ENCODE measurements around the gene GNB1. TPM values are rescaled to one million over a fixed set of nuclear protein-coding genes. Genes with fewer than 3 reads are reported as not detected.
"Not testable (repeated sequence)": the region's sequence is repeated elsewhere in the genome, so short reads cannot be mapped to it uniquely, and the experiment has no call there.

The GNB1 gene
- total RNA-seq, result 61.6 TPM

- Histone ChIP-seq H3K4me3 (ENCODE audit: low read length in 3 of 3) (peak within 1 kb of the TSS; percentile 69 to 87 (median 86)), H3K9me3 (ENCODE audit: control insufficient read depth in 3 of 3, low read length in 3 of 3) (no peaks in the 10 kb centered on the region), H3K27me3 (ENCODE audit: control insufficient read depth in 3 of 3, insufficient read depth in 3 of 3, low read length in 3 of 3) (peaks cover 1 to 8% (median 7%) of the 10 kb centered on the region in 3 donors), H3K27ac (ENCODE audit: low read depth, low read length) (peak within 1 kb of the TSS; percentile 76), H3K9ac (ENCODE audit: low read depth in 1 of 3, low read length in 3 of 3) (peak within 1 kb of the TSS; percentile 80 to 93 (median 81)), H3K4me1 (ENCODE audit: control insufficient read depth in 3 of 3, insufficient read depth in 3 of 3, low read length in 3 of 3) (peaks cover 49 to 56% (median 50%) of the 10 kb centered on the region in 3 donors), H3K36me3 (ENCODE audit: control insufficient read depth in 3 of 3, insufficient read depth in 3 of 3, low read length in 3 of 3) (no peaks in the 10 kb centered on the region)
Measured at GRCh38 chr1:1890506-1891348, at the start of gene GNB1. TSS of gene GNB1 (minus strand) at chr1:1891087. CDS start at chr1:1825453, 65,634 bp downstream.

- Histone ChIP-seq H3K4me1 (ENCODE audit: control insufficient read depth in 3 of 3, insufficient read depth in 3 of 3, low read length in 3 of 3) (peaks cover 3 to 7% (median 3%) of the 10 kb centered on the region in 3 donors), H3K9me3 (ENCODE audit: control insufficient read depth in 3 of 3, low read length in 3 of 3) (no peaks in the 10 kb centered on the region), H3K27ac (ENCODE audit: low read depth, low read length) (no peak overlapping the region), H3K36me3 (ENCODE audit: control insufficient read depth in 3 of 3, insufficient read depth in 3 of 3, low read length in 3 of 3) (no peaks in the 10 kb centered on the region), H3K27me3 (ENCODE audit: control insufficient read depth in 3 of 3, insufficient read depth in 3 of 3, low read length in 3 of 3) (peaks cover 46 to 63% (median 51%) of the 10 kb centered on the region in 3 donors), H3K9ac (ENCODE audit: low read depth in 1 of 3, low read length in 3 of 3) (no peak overlapping the region), H3K4me3 (ENCODE audit: low read length in 3 of 3) (no peak overlapping the region)
Measured at GRCh38 chr1:1940123-1940425, 49.2 kb upstream of the GNB1 start.

GRCh38 chr1:1939296-1940122, 48.6 kb upstream of the GNB1 start:
- H3K9ac ChIP-seq (ENCODE audit: low read depth in 1 of 3, low read length in 3 of 3), result no peak overlapping the region
- peaks cover 3 to 7% (median 3%) of the 10 kb centered on the region in 3 donors for H3K4me1 ChIP-seq (ENCODE audit: control insufficient read depth in 3 of 3, insufficient read depth in 3 of 3, low read length in 3 of 3)
- no peaks in the 10 kb centered on the region for H3K36me3 ChIP-seq (ENCODE audit: control insufficient read depth in 3 of 3, insufficient read depth in 3 of 3, low read length in 3 of 3)
- no peak overlapping the region for H3K4me3 ChIP-seq (ENCODE audit: low read length in 3 of 3)
- peaks cover 48 to 64% (median 54%) of the 10 kb centered on the region in 3 donors for H3K27me3 ChIP-seq (ENCODE audit: control insufficient read depth in 3 of 3, insufficient read depth in 3 of 3, low read length in 3 of 3)
- H3K9me3 ChIP-seq (ENCODE audit: control insufficient read depth in 3 of 3, low read length in 3 of 3), result no peaks in the 10 kb centered on the region
- no peak overlapping the region for H3K27ac ChIP-seq (ENCODE audit: low read depth, low read length)

GRCh38 chr1:1938613-1939295, 47.9 kb upstream of the GNB1 start:
- Histone ChIP-seq H3K27ac (ENCODE audit: low read depth, low read length) (no peak overlapping the region), H3K4me1 (ENCODE audit: control insufficient read depth in 3 of 3, insufficient read depth in 3 of 3, low read length in 3 of 3) (peaks cover 0 to under 1% (median 0%) of the 10 kb centered on the region in 3 donors), H3K4me3 (ENCODE audit: low read length in 3 of 3) (no peak overlapping the region), H3K36me3 (ENCODE audit: control insufficient read depth in 3 of 3, insufficient read depth in 3 of 3, low read length in 3 of 3) (no peaks in the 10 kb centered on the region), H3K27me3 (ENCODE audit: control insufficient read depth in 3 of 3, insufficient read depth in 3 of 3, low read length in 3 of 3) (peaks cover 46 to 63% (median 49%) of the 10 kb centered on the region in 3 donors), H3K9me3 (ENCODE audit: control insufficient read depth in 3 of 3, low read length in 3 of 3) (no peaks in the 10 kb centered on the region), H3K9ac (ENCODE audit: low read depth in 1 of 3, low read length in 3 of 3) (no peak overlapping the region)

GRCh38 chr1:1938276-1938573, 47.3 kb upstream of the GNB1 start:
- no peaks in the 10 kb centered on the region for H3K36me3 ChIP-seq (ENCODE audit: control insufficient read depth in 3 of 3, insufficient read depth in 3 of 3, low read length in 3 of 3)

GRCh38 chr1:1937549-1938275, 46.8 kb upstream of the GNB1 start:
- H3K27ac ChIP-seq (ENCODE audit: low read depth, low read length), result no peak overlapping the region
- H3K36me3 ChIP-seq (ENCODE audit: control insufficient read depth in 3 of 3, insufficient read depth in 3 of 3, low read length in 3 of 3), result no peaks in the 10 kb centered on the region
- H3K4me3 ChIP-seq (ENCODE audit: low read length in 3 of 3), result no peak overlapping the region
- no peak overlapping the region for H3K9ac ChIP-seq (ENCODE audit: low read depth in 1 of 3, low read length in 3 of 3)
- H3K27me3 ChIP-seq (ENCODE audit: control insufficient read depth in 3 of 3, insufficient read depth in 3 of 3, low read length in 3 of 3), result peaks cover 38 to 57% (median 46%) of the 10 kb centered on the region in 3 donors
- H3K4me1 ChIP-seq (ENCODE audit: control insufficient read depth in 3 of 3, insufficient read depth in 3 of 3, low read length in 3 of 3), result no peaks in the 10 kb centered on the region
- no peaks in the 10 kb centered on the region for H3K9me3 ChIP-seq (ENCODE audit: control insufficient read depth in 3 of 3, low read length in 3 of 3)

More at GRCh38 chr1:1938276-1938573, 47.3 kb upstream of the GNB1 start:
- Histone ChIP-seq H3K9me3 (ENCODE audit: control insufficient read depth in 3 of 3, low read length in 3 of 3) (no peaks in the 10 kb centered on the region), H3K27ac (ENCODE audit: low read depth, low read length) (no peak overlapping the region), H3K4me3 (ENCODE audit: low read length in 3 of 3) (no peak overlapping the region), H3K9ac (ENCODE audit: low read depth in 1 of 3, low read length in 3 of 3) (no peak overlapping the region), H3K4me1 (ENCODE audit: control insufficient read depth in 3 of 3, insufficient read depth in 3 of 3, low read length in 3 of 3) (no peaks in the 10 kb centered on the region), H3K27me3 (ENCODE audit: control insufficient read depth in 3 of 3, insufficient read depth in 3 of 3, low read length in 3 of 3) (peaks cover 44 to 62% (median 46%) of the 10 kb centered on the region in 3 donors)

- peaks cover 32 to 53% (median 42%) of the 10 kb centered on the region in 3 donors for H3K27me3 ChIP-seq (ENCODE audit: control insufficient read depth in 3 of 3, insufficient read depth in 3 of 3, low read length in 3 of 3)
- H3K4me3 ChIP-seq (ENCODE audit: low read length in 3 of 3), result no peak overlapping the region
- no peaks in the 10 kb centered on the region for H3K36me3 ChIP-seq (ENCODE audit: control insufficient read depth in 3 of 3, insufficient read depth in 3 of 3, low read length in 3 of 3)
- H3K9me3 ChIP-seq (ENCODE audit: control insufficient read depth in 3 of 3, low read length in 3 of 3), result no peaks in the 10 kb centered on the region
- H3K9ac ChIP-seq (ENCODE audit: low read depth in 1 of 3, low read length in 3 of 3), result no peak overlapping the region
- H3K27ac ChIP-seq (ENCODE audit: low read depth, low read length), result no peak overlapping the region
- H3K4me1 ChIP-seq (ENCODE audit: control insufficient read depth in 3 of 3, insufficient read depth in 3 of 3, low read length in 3 of 3), result no peaks in the 10 kb centered on the region
Measured at GRCh38 chr1:1937061-1937460, 46.2 kb upstream of the GNB1 start.

GRCh38 chr1:1934848-1935247, 44.0 kb upstream of the GNB1 start:
- H3K27ac ChIP-seq (ENCODE audit: low read depth, low read length); H3K9me3 ChIP-seq (ENCODE audit: control insufficient read depth in 3 of 3, low read length in 3 of 3); H3K9ac ChIP-seq (ENCODE audit: low read depth in 1 of 3, low read length in 3 of 3); H3K4me1 ChIP-seq (ENCODE audit: control insufficient read depth in 3 of 3, insufficient read depth in 3 of 3, low read length in 3 of 3); H3K36me3 ChIP-seq (ENCODE audit: control insufficient read depth in 3 of 3, insufficient read depth in 3 of 3, low read length in 3 of 3); H3K4me3 ChIP-seq (ENCODE audit: low read length in 3 of 3): not testable (repeated sequence)
- peaks cover 23 to 39% (median 31%) of the 10 kb centered on the region in 3 donors for H3K27me3 ChIP-seq (ENCODE audit: control insufficient read depth in 3 of 3, insufficient read depth in 3 of 3, low read length in 3 of 3)

- Histone ChIP-seq H3K9ac (ENCODE audit: low read depth in 1 of 3, low read length in 3 of 3) (no peak overlapping the region), H3K27me3 (ENCODE audit: control insufficient read depth in 3 of 3, insufficient read depth in 3 of 3, low read length in 3 of 3) (peaks cover 4 to 14% (median 10%) of the 10 kb centered on the region in 3 donors), H3K27ac (ENCODE audit: low read depth, low read length) (no peak overlapping the region), H3K36me3 (ENCODE audit: control insufficient read depth in 3 of 3, insufficient read depth in 3 of 3, low read length in 3 of 3) (no peaks in the 10 kb centered on the region), H3K9me3 (ENCODE audit: control insufficient read depth in 3 of 3, low read length in 3 of 3) (no peaks in the 10 kb centered on the region), H3K4me3 (ENCODE audit: low read length in 3 of 3) (no peak overlapping the region), H3K4me1 (ENCODE audit: control insufficient read depth in 3 of 3, insufficient read depth in 3 of 3, low read length in 3 of 3) (peaks cover 0 to 11% (median 7%) of the 10 kb centered on the region in 3 donors)
Measured at GRCh38 chr1:1929639-1930545, 39.0 kb upstream of the GNB1 start.
